Coronary artery (tissue), 2 donors: ENCODE results near the gene HOXC11.

Experiments
- DNase-seq: peaks from one replicate; pipeline ENCODE4 v3.0.0-alpha.2; 2017; ENCODE audit warnings: low spot score
- H3K27ac ChIP-seq, 2 donors: fragments of 200-600 bp; sonication (generic); one replicate each; pipeline ENCODE4 v1.5.1; 2016 to 2019
- H3K4me3 ChIP-seq: fragments of 200-600 bp; sonication (generic); 2 replicates; pipeline ENCODE4 v1.5.1; 2016; ENCODE audit warnings: mild to moderate bottlenecking, moderate library complexity
- TF ChIP-seq, protein P1 (sequence below): fragments of 200-600 bp; sonication (generic); IDR thresholded peaks from one replicate; pipeline ENCODE4 v1.5.1; 2019; ENCODE audit warnings: antibody characterized with exemption

HOXC11 gene

DNA sequence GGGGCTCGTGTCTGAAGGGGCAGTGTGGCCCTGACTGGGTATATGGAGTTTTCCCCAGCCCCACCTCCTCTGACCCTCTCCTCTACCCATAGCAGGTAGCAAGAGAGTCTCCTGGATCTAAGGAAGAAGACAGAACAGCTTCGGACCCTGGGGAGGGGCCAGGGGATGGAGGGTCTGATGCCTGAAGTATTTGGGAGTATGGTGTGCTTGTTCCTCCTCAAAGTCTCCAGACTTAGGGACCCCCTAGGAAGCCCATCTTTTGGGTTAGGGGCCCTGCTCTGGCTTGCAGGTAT is 35.3 kb downstream of the HOXC11 start:
- H3K4me3 ChIP-seq, result no peak overlapping the region
- DNase-seq, result no peak
- TF ChIP-seq, protein P1, sequence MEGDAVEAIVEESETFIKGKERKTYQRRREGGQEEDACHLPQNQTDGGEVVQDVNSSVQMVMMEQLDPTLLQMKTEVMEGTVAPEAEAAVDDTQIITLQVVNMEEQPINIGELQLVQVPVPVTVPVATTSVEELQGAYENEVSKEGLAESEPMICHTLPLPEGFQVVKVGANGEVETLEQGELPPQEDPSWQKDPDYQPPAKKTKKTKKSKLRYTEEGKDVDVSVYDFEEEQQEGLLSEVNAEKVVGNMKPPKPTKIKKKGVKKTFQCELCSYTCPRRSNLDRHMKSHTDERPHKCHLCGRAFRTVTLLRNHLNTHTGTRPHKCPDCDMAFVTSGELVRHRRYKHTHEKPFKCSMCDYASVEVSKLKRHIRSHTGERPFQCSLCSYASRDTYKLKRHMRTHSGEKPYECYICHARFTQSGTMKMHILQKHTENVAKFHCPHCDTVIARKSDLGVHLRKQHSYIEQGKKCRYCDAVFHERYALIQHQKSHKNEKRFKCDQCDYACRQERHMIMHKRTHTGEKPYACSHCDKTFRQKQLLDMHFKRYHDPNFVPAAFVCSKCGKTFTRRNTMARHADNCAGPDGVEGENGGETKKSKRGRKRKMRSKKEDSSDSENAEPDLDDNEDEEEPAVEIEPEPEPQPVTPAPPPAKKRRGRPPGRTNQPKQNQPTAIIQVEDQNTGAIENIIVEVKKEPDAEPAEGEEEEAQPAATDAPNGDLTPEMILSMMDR, result no peak
- H3K27ac ChIP-seq, result no peak overlapping the region

DNA sequence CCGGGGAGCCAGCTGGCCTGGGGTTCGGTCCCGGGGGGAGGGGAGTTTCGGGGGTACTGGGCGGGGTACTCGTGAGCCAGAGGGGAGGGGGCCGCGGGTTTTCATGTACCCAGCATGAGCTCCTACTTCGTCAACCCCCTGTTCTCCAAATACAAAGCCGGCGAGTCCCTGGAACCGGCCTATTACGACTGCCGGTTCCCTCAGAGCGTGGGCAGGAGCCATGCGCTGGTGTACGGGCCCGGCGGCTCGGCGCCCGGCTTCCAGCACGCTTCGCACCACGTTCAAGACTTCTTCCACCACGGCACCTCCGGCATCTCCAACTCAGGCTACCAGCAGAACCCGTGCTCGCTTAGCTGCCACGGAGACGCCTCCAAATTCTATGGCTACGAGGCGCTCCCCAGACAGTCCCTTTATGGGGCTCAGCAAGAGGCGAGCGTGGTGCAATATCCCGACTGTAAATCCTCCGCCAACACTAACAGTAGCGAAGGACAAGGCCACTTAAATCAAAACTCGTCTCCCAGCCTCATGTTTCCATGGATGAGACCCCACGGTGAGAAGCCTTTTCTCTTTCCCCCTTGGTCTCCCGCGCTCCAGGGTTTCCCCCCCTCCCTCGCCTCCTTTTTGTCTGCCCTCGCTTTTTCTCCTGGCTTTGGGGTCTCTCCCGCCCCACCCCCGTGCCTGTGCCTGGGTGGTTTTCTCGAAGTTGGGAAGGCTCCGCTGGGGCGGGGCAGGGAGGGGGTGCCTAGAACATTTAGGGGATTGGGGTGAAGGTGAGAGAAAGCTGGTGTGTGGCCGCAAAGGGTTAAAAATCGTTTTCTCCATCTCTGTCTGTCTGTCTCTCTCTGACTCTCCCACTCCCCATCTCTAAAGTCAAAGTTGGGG is 36.5 kb downstream of the HOXC11 start:
- TF ChIP-seq, protein P1, result no peak
- H3K4me3 ChIP-seq, result peak overlapping the region; percentile 61
- no peak overlapping the region for H3K27ac ChIP-seq
- DNase-seq, result no peak

DNA sequence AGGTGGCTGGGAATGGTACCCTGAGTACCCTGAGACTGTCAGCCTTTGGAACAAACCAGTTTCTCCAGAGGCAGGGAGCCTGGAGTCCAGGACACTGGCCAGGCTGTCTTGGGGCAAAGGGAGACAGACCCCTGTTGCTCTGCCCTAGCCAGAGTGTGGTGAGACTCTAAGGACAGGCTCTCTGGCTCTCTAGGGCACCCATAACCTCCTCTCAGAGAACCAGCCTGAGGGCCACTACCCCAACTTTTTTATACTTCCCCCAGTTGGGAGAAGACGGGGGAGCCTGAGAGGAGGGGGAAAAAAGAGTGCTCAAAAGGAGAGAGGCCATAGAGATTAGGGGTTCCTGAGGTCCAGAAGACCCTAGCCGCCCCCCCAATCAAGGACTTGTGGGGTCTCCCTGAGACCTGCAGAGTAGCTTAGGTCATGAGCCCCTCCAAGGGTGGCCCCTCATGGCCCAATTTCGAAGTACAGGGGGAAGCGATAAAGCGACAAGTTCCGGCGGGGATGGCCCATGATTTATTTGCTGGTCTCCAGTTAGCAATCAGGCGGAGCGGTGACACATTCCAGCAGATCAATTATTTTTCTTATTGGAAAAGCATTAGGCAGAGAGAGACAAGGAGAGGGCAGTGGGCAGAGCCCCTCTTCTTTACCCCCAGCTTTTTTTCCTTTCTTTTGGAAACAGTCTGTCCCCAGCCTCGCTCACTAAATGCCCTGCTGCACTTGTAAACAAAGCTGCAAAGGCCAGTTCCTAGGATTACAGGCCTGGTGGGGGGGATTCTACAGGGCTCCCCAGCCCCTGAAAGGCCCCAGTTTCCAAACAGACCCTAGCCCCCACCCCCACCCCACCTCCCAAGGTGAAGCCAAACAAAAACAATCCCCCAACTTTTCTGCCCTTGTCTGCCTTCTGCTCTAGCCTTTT is 37.4 kb downstream of the HOXC11 start:
- no peak overlapping the region for H3K4me3 ChIP-seq
- no peak for DNase-seq
- H3K27ac ChIP-seq, result no peak overlapping the region
- TF ChIP-seq, protein P1, result no peak

DNA sequence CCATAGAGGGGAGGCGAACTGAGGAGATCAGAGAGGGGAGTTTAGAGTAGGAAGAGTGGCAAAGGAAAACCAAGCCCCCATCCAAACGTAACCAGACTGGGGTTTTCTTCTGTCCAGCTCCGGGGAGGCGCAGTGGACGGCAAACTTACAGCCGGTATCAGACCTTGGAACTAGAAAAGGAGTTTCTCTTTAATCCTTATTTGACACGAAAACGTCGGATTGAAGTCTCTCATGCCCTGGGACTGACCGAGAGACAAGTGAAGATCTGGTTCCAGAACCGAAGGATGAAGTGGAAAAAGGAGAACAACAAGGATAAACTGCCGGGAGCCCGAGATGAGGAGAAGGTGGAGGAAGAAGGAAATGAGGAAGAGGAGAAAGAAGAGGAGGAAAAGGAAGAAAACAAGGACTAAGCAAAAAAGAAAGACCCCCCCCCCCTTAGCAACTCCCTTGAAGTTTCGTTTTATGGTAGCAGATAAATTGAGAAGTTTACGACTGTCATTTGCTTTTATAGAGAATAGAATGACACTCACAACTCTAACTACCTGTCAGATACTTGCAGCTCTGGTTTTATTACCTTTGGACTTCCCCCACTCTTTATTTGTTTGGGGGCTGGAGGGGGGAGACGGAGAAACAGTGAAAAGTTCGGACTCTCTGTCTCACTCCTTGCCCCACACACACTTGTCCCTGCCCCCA is 38.2 kb downstream of the HOXC11 start:
- Histone ChIP-seq H3K4me3 (no peak overlapping the region), H3K27ac (no peak overlapping the region)
- TF ChIP-seq, protein P1, result no peak
- no peak for DNase-seq

DNA sequence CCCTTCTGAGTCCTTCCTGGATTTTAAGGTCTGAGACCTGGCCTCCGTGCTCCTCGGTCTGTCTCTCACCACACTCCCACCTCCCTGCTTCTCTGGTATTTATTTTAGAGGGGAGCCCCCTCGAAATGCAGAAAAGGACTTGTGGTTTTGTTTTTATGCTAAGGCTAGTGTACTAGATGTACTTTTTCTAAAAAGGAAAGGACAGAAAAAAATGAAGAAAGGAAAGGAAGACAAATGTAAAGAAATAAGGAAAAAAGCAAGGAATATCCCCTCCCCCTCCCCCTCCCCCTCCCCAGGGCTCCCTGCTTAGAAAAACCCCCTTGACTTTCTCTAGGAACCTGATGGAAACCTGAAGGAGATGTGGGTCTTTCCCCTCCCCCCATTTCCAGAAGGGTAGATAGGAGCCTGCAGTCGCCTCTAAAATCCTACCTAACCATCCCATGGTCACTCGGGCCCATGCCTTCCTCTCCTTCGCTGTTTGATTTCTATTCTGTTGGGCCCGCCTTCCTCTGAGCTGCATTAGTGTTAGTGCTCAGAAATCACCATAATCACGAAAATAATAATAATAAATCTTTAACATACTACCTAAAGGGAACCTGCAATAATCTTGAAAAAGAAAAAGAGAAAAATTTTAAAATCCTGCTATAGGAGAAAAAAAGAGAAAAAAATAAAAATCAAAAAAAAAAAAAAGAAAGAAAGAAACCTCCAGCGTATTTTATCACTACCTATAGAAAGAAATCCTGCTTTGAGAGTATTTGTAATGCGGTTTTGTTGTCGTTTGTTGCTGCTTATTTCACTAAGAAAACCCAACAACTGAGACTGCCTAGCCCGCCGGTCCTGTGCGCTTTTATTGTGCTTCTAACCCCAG is 39.0 kb downstream of the HOXC11 start:
- Histone ChIP-seq H3K4me3 (no peak overlapping the region), H3K27ac (no peak overlapping the region)
- DNase-seq, result no peak
- TF ChIP-seq, protein P1, result no peak
